ENCODE measurements around the gene TEAD1. TPM values are rescaled to one million over a fixed set of nuclear protein-coding genes. Genes with fewer than 3 reads are reported as not detected.
A peak's percentile ranks its signal among the peaks of the same experiment; 100 is the strongest.

TEAD1 gene
- total and polyA plus RNA-seq, 4 donors, result 9.1 to 38.4 (median 10.7) TPM

DNA sequence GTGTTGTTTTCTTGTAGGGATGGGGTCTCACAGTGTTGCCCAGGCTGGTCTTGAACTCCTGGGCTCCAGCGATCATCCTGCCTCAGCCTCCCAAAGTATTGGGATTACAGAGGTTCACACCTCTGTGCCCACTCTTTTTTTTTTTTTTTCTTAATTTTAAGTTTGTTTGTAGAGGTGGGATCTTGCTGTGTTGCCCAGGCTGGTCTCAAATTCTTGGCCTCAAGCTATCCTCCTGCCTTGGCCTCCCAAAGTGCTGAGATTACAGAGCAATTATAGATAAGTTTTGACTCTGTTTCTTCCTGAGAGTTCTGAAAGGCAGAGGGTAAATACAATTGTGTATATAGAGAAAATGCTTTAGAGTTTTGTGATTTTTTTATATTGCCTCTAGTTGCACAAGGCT lies 160.4 kb downstream of the TEAD1 start:
- H3K9ac ChIP-seq (ENCODE audit: low read depth in 1 of 2, low read length in 2 of 2), result no peak overlapping the region
- H3K4me3 ChIP-seq (ENCODE audit: low read depth in 1 of 3, low read length in 3 of 3), result no peak overlapping the region
- H3K27me3 ChIP-seq (ENCODE audit: control insufficient read depth in 4 of 4, insufficient read depth in 4 of 4, low read length in 3 of 4), result no peaks in the 10 kb centered on the region
- no peak for DNase-seq (ENCODE audit: low spot score)
- H3K27ac ChIP-seq (ENCODE audit: low read depth in 1 of 2, low read length in 2 of 2), result peak overlapping the region; percentile 13 to 24
- peaks cover 1 to 34% (median 21%) of the 10 kb centered on the region in 4 donors for H3K4me1 ChIP-seq (ENCODE audit: control insufficient read depth in 4 of 4, insufficient read depth in 4 of 4, low read length in 3 of 4)
- no peaks in the 10 kb centered on the region for H3K36me3 ChIP-seq (ENCODE audit: control insufficient read depth in 4 of 4, insufficient read depth in 3 of 4, low read depth in 1 of 4, low read length in 3 of 4)
- TF ChIP-seq, protein P1, sequence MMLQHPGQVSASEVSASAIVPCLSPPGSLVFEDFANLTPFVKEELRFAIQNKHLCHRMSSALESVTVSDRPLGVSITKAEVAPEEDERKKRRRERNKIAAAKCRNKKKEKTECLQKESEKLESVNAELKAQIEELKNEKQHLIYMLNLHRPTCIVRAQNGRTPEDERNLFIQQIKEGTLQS (IDR thresholded peaks at IDR 0.05), result no peak
- TF ChIP-seq ZBTB33 (IDR thresholded peaks at IDR 0.05), result no peak
- TF ChIP-seq RXRA (IDR thresholded peaks at IDR 0.05), result no peak
- no peak for TF ChIP-seq YY1 (IDR thresholded peaks at IDR 0.05)
- TF ChIP-seq GABPA (IDR thresholded peaks at IDR 0.05 in 1 of 2, conservative IDR thresholded peaks at IDR 0.05 in 1 of 2), result no peak
- no peak for TF ChIP-seq TAF1 (conservative IDR thresholded peaks at IDR 0.05)
- TF ChIP-seq HNF4A (conservative IDR thresholded peaks at IDR 0.05), result no peak
- no peak for TF ChIP-seq FOXA1 (IDR thresholded peaks at IDR 0.05)
- TF ChIP-seq HNF4G (IDR thresholded peaks at IDR 0.05), result no peak
- no peak for TF ChIP-seq EGR1 (IDR thresholded peaks at IDR 0.05; ENCODE audit: low read depth in 2 of 2)
- no peak for TF ChIP-seq SP1 (IDR thresholded peaks at IDR 0.05)
- no peak for TF ChIP-seq REST (IDR thresholded peaks at IDR 0.05)
- 100% methylated on average over 1 of the region's 1 CpG for WGBS
- H3K9me3 ChIP-seq (ENCODE audit: control insufficient read depth in 4 of 4, low read length in 3 of 4), result no peaks in the 10 kb centered on the region

DNA sequence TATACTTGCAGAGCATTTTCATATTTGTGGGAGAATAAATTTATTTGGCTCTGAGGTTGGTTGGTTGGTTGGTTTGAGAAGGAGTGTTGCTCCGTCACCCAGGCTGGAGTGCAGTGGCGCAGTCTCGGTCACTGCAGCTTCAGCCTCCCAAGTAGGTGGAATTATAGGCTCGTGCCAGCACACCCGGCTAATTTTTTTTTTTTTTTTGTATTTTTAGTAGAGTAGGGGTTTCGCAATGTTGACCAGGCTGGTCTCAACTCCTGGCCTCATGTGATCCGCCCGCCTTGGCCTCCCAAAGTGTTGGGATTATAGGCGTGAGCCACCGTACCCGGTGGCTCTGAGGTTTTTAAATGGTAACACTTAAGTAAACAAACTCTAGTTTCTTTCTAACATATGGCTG lies 161.1 kb downstream of the TEAD1 start:
- peak in 1 of 2 donors; percentile 5 for TF ChIP-seq RXRA (IDR thresholded peaks at IDR 0.05)
- no peak for TF ChIP-seq FOXA1 (IDR thresholded peaks at IDR 0.05)
- Histone ChIP-seq H3K27me3 (ENCODE audit: control insufficient read depth in 4 of 4, insufficient read depth in 4 of 4, low read length in 3 of 4) (no peaks in the 10 kb centered on the region), H3K4me1 (ENCODE audit: control insufficient read depth in 4 of 4, insufficient read depth in 4 of 4, low read length in 3 of 4) (peaks cover 1 to 31% (median 21%) of the 10 kb centered on the region in 4 donors), H3K27ac (ENCODE audit: low read depth in 1 of 2, low read length in 2 of 2) (peak overlapping the region; percentile 13 to 24), H3K36me3 (ENCODE audit: control insufficient read depth in 4 of 4, insufficient read depth in 3 of 4, low read depth in 1 of 4, low read length in 3 of 4) (no peaks in the 10 kb centered on the region), H3K9ac (ENCODE audit: low read depth in 1 of 2, low read length in 2 of 2) (no peak overlapping the region), H3K9me3 (ENCODE audit: control insufficient read depth in 4 of 4, low read length in 3 of 4) (no peaks in the 10 kb centered on the region), H3K4me3 (ENCODE audit: low read depth in 1 of 3, low read length in 3 of 3) (no peak overlapping the region)
- DNase-seq (ENCODE audit: low spot score), result no peak
- WGBS, result 65% methylated on average over 11 of the region's 11 CpGs

Measured in liver (tissue), 9 donors.